Activated T-helper 17 cell treated with anti-CD3 and anti-CD28 coated beads, Interleukin-2, amount 50 U/mL, for 72 hours (primary cell): ENCODE measurements around the gene SURF1. TPM values are rescaled to one million over a fixed set of nuclear protein-coding genes. Genes with fewer than 3 reads are reported as not detected.
"Not testable (repeated sequence)": the region's sequence is repeated elsewhere in the genome, so short reads cannot be mapped to it uniquely, and the experiment has no call there.

Experiments
- ATAC-seq: fragments of 150-1000 bp; cut with Tn5 transposase; replicated peaks from 2 replicates; pipeline ENCODE4 v1.10.0; 2021; ENCODE audit warnings: mild to moderate bottlenecking, moderate library complexity
- H3K27ac Mint-ChIP-seq: one replicate; pipeline ENCODE4 v1.8.0; 2022; ENCODE audit warnings: mixed read lengths
- H3K27me3 Mint-ChIP-seq: one replicate; pipeline ENCODE4 v1.8.0; 2022; ENCODE audit warnings: mixed read lengths
- H3K36me3 Mint-ChIP-seq: one replicate; pipeline ENCODE4 v1.8.0; 2022; ENCODE audit warnings: low read depth, mild to moderate bottlenecking, mixed read lengths
- H3K4me1 Mint-ChIP-seq: one replicate; pipeline ENCODE4 v1.8.0; 2022; ENCODE audit warnings: mixed read lengths
- H3K4me3 Mint-ChIP-seq: one replicate; pipeline ENCODE4 v1.8.0; 2022; ENCODE audit warnings: mild to moderate bottlenecking, mixed read lengths
- H3K9me3 Mint-ChIP-seq: one replicate; pipeline ENCODE4 v1.8.0; 2022; ENCODE audit warnings: mixed read lengths
- total RNA-seq, 2 donors: library from RNA; stranded (reverse); gene quantifications; one replicate each; pipeline ENCODE4 v1.2.3, GENCODE V29; 2022

The SURF1 gene
- total RNA-seq, 2 donors from 2014 or later = 13.9 to 25.4 TPM

DNA sequence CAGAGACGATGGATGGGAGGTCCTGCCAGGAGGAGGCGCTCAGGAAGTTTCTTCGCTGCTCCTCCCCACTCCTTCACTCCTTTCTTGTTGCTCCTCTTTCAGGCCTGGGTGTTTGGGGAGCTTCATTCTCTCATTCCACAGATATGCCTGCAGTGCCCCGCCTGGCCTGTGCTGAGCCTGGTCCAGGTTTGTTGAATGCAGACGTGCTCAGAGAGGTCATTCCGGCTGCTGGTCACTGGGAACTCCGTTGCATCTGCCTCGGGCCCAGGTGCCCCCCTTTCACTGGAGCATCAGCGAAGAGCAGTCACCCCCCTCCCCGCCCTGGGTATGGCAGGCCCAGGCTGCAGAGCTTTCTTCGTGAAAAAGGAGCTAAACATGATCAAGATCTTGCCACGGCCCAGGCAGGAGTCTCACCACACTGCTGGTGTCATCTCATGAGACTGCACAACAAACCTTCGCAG, 35.8 kb downstream of the SURF1 start:
- Mint-ChIP-seq H3K4me3 (no peak overlapping the region), H3K4me1 (no peaks in the 10 kb centered on the region), H3K27me3 (no peaks in the 10 kb centered on the region), H3K36me3 (no peaks in the 10 kb centered on the region), H3K27ac (no peak overlapping the region), H3K9me3 (no peaks in the 10 kb centered on the region)
- no peak for ATAC-seq

DNA sequence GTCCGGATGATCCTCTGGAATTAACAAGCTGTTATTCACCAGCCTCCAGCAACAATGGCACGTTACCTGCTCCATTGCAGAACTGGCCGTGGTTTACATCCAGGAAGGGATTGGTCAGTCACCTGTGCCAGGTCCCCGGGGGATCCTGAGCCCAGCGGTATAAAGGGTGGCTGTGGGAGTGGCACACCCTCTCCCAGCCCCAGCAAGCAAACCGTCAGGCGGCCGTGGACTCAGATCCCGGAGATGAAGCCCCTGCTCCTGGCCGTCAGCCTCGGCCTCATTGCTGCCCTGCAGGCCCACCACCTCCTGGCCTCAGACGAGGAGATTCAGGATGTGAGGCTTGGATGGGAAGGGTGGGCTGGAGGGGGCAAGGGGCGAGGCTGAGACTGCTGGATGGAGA, 38.7 kb downstream of the SURF1 start:
- H3K36me3 Mint-ChIP-seq, H3K27me3 Mint-ChIP-seq, H3K4me1 Mint-ChIP-seq, H3K4me3 Mint-ChIP-seq, ATAC-seq, H3K9me3 Mint-ChIP-seq, H3K27ac Mint-ChIP-seq: not testable (repeated sequence)

DNA sequence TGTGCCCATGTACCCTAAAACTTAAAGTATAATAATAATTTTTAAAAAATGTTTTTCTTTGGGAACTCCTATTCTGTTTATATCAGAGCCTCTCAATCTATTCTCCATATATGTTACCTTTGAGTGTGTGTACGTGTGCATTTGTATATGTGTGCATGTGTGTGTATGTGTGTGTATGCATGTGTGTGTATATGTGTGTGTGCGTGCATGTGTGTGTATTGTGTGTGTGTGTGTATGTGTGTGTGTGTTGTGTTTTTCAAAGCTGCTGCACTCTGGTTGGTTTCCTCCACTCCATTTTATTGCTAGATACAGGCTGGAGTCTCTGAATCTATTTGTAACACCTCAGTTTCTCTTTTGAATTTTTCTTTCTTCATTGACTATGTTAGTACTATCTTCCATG, 40.3 kb downstream of the SURF1 start:
- Mint-ChIP-seq H3K36me3 (no peaks in the 10 kb centered on the region), H3K27ac (no peak overlapping the region), H3K4me1 (no peaks in the 10 kb centered on the region), H3K4me3 (no peak overlapping the region), H3K27me3 (no peaks in the 10 kb centered on the region), H3K9me3 (no peaks in the 10 kb centered on the region)
- no peak for ATAC-seq

DNA sequence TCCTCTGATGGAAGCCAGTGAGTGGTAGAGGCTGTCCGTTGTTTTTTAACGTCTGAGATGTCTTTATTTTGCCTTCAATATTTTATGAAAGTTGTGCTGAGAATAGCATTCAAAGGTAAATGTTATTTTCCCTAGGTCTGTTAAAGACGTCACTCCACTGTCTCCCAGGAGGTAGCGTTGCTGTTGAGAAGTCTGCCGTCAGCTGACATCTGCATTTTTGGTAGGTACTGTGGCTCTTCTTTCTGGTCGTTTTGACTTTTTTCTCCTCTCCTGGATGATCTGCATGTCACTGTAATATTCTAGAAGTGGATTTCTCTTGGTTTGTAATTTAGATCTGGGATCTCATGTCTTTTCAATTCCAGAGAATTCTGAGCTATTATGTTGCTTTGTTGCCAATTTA, 46.7 kb downstream of the SURF1 start:
- Mint-ChIP-seq H3K36me3 (no peaks in the 10 kb centered on the region), H3K27ac (no peak overlapping the region), H3K4me3 (no peak overlapping the region), H3K4me1 (no peaks in the 10 kb centered on the region), H3K9me3 (no peaks in the 10 kb centered on the region), H3K27me3 (peaks cover 21% of the 10 kb centered on the region)
- ATAC-seq = no peak

DNA sequence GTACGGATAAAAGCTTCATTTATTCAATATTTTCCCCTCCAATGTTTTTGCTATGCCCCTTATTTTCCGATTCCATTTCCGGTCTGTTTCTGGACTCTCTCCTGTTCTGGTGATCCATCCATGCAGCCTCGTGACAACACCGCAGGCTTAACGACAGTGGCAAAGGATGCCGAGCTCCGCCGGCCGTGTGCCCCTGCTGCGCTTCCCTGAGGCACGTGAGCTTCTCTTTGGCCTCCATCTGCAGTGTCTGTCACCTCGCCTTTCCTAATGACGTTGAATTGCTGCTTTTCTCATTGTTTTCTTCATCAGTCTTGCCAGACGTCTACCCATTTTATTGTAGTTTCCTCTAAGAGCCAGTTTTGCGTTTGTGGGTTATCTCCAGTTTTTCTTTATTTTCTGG, 49.0 kb downstream of the SURF1 start:
- Mint-ChIP-seq H3K4me1 (no peaks in the 10 kb centered on the region), H3K27me3 (peaks cover 21% of the 10 kb centered on the region), H3K9me3 (no peaks in the 10 kb centered on the region), H3K4me3 (no peak overlapping the region), H3K36me3 (no peaks in the 10 kb centered on the region), H3K27ac (no peak overlapping the region)
- ATAC-seq = no peak

DNA sequence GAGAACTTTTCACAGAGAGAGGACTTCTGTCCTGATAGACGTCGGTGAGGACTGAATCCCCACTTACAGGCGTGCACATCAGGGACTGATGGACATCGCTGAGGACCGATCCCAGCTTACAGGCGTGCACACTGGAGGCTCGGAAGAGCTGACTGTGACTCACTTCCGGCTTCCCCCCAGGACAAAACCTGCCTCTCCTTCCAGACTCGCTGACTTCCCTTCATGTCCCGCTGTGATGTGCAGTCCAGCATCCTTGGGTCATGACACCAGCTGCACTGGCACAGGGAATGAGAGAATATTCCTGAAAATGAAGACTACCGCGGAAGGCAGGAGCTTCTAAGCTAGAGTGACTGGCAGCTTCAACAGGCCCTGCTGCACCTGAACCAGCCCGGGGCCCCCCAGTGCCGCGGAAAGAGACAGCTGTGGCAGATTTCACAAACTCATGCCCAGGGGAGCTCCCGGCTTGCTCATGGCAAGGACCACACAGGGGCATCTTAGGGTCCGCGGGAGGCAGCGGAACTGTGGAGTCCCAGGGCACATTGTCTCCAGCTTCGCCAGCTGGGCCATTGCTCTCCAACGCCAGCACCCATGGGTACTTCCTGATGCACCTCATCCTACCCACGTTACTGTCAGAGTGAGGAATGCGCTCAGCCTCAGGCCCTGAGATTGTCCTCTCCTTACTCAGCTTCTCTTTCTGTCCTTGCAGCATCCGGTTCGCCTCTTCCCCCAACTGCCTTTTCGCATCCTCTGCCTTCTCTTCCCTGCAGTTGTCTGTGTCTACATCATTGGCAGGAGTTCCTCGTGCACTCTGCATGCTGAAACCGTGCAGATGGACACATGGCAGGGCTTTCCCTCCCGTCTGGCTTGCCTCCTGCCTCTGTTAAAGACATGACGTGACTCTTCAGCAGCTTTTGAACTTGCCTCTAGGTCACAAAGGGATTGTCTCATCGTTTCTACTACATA, 49.8 kb downstream of the SURF1 start:
- Mint-ChIP-seq H3K27me3 (peaks cover 21% of the 10 kb centered on the region), H3K36me3 (no peaks in the 10 kb centered on the region), H3K4me1 (no peaks in the 10 kb centered on the region), H3K27ac (no peak overlapping the region), H3K4me3 (no peak overlapping the region), H3K9me3 (no peaks in the 10 kb centered on the region)
- no peak for ATAC-seq

DNA sequence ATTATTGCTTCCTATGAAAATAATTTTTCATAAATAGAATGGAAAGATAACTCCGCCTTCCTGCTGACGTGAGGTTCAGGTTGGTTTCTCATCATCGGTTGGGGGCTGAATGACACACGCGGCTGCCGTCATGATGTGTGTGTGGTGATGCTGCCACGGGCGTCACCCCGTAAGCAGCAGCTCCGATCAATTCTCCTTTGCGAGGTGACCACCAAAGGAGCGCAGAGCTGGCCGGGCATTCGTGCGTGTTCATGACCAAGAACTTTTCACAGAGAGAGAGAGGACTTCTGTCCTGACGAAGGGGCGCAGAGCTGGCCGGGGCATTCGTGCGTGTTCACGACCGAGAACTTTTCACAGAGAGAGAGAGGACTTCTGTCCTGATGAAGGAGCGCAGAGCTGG, 50.6 kb downstream of the SURF1 start:
- no peak overlapping the region for H3K27ac Mint-ChIP-seq
- ATAC-seq = no peak
- H3K4me1 Mint-ChIP-seq = no peaks in the 10 kb centered on the region
- H3K4me3 Mint-ChIP-seq = no peak overlapping the region
- no peaks in the 10 kb centered on the region for H3K9me3 Mint-ChIP-seq
- no peaks in the 10 kb centered on the region for H3K36me3 Mint-ChIP-seq
- H3K27me3 Mint-ChIP-seq = peaks cover 21% of the 10 kb centered on the region

DNA sequence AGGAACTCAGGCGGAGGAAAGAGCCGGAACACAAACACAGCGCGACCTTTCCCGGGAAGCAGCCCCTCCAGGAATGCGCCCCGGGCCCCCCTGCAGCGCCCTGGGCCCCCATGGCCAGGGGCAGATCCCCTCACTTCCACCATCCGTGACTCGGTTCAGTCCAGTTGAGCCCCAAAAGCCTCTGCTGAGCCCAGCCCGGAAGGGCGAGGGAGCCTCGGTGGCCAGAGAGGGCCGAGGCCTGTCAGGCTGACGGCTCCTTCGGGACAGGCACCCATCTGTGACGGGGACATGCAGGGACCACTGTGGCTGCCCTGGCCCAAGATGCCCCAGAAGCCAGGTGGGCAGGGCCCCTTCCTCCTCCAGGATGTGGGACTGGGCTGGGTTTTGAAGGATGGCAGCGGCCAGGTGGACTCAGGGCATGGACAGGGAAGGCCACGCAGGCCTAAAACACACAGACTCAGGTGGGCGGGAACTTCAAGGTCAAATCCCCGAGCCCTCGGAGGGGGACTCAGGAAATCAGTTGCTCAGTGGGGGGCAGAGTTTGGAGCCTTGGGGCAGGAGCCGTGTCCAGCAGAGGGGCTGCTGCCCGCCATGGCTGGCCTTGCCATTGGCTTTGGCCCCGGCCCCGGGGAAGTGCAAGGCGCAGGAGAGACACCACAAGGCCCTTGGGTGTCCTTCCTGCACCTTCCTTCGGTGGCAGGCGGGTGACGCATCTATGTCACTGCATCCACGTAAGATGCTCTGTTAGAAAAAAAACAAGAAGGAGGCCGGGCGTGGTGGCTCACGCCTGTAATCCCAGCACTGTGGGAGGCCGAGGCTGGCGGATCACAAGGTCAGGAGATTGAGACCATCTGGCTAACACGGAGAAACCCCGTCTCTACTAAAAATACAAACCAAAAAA, 51.6 kb downstream of the SURF1 start:
- Mint-ChIP-seq H3K27ac (no peak overlapping the region), H3K4me3 (no peak overlapping the region), H3K36me3 (no peaks in the 10 kb centered on the region), H3K4me1 (no peaks in the 10 kb centered on the region), H3K27me3 (peaks cover 18% of the 10 kb centered on the region), H3K9me3 (no peaks in the 10 kb centered on the region)
- no peak for ATAC-seq

DNA sequence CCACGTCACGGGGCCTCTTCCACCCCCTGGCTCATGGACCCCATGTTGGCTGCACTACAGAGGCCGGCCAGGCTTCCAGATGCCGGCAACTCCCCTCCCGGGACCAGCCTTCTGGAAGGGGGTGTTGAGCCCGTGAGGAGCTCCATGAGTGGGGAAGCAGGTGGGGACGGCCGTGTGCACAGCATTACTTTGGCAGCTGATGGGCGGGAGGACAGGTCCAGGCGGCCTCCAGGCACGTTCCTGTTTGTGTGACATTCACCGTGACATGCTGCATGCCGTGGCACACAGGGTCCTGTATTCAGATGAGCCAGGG, 52.2 kb downstream of the SURF1 start:
- Mint-ChIP-seq H3K9me3 (no peaks in the 10 kb centered on the region), H3K36me3 (no peaks in the 10 kb centered on the region), H3K27ac (no peak overlapping the region), H3K4me1 (no peaks in the 10 kb centered on the region), H3K4me3 (no peak overlapping the region), H3K27me3 (peaks cover 15% of the 10 kb centered on the region)
- no peak for ATAC-seq

DNA sequence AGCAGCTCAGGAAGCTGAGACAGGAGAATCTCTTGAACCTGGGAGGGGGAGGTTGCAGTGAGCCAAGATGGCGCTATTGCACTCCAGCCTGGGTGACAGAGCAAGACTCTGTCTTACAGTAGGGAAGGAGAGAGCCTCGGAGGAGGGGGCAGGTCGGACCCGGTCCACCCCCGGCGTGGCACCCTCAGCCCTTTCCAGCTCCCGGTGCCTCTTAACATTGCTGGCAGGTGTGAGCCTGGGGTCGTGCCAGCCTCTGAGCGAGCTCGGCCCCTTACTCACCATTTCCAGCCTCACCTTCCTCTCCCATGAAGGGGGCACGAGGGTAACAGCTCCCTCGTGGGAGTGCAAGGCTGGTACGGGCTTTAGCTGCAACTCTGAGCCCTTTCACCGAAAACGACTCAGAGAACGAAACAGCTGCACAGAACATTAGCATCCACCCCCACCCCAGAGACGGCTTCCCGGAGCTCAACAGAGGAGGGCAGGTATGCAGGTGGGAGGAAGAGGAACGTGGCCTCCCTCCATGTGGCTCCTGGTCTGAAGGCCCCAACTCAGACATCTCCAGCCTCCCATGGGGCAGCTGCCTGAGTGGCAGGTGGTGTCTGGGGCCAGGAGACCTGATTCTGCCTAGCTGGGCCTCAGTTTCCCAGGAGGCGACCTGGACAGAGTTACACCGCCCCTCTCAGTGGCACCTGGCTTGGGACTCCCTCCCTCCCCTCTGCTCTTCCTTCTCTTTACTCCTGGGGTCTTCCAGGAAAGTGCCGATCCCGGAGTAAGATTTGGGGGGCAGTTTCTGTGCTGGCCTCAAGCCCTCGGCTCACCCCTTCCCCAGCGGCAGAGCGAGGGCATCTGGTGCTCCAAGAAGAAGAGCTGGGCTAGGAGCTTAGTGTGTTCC, 52.8 kb downstream of the SURF1 start:
- Mint-ChIP-seq H3K36me3 (no peaks in the 10 kb centered on the region), H3K9me3 (no peaks in the 10 kb centered on the region), H3K4me3 (no peak overlapping the region), H3K27ac (no peak overlapping the region), H3K4me1 (no peaks in the 10 kb centered on the region), H3K27me3 (peaks cover 12% of the 10 kb centered on the region)
- ATAC-seq = no peak

Other genes with a start within 250 kb of the SURF1 start
- gene RALGDS, start 235.2 kb downstream of the SURF1 start, total RNA-seq = 100 to 1,000 TPM; 101 to 156 TPM
- 1 to 10 TPM; 2.8 to 7.2 TPM for gene GBGT1, start 192.6 kb downstream of the SURF1 start, total RNA-seq
- not detected for gene OBP2B, start 147.2 kb downstream of the SURF1 start, total RNA-seq
- not detected for gene ABO, start 81.3 kb downstream of the SURF1 start, total RNA-seq
- gene SURF6, start 20.3 kb downstream of the SURF1 start, total RNA-seq = 10 to 100 TPM; 17.4 to 26.3 TPM
- 10 to 100 TPM; 21.3 to 29.9 TPM for gene MED22, start 8.4 kb downstream of the SURF1 start, total RNA-seq
- 1,000 to 10,000 TPM; 3,005 to 3,350 TPM for gene RPL7A, start 8.3 kb downstream of the SURF1 start, total RNA-seq
- gene SURF2, start 63 bp upstream of the SURF1 start, total RNA-seq = 10 to 100 TPM in 1 of 2 donors, 1 to 10 TPM in 1; 7.0 to 17.3 TPM
- gene SURF4, start 19.6 kb upstream of the SURF1 start, total RNA-seq = 100 to 1,000 TPM; 315 to 380 TPM
- gene STKLD1, start 19.9 kb upstream of the SURF1 start, total RNA-seq = under 1 TPM in 1 of 2 donors, not detected in 1; 0.77 TPM
- gene REXO4, start 61.5 kb upstream of the SURF1 start, total RNA-seq = 10 to 100 TPM; 26.1 to 36.5 TPM
- 1 to 10 TPM; 1.2 to 3.9 TPM for gene ADAMTS13, start 65.9 kb upstream of the SURF1 start, total RNA-seq
- 1 to 10 TPM in 1 of 2 donors, under 1 TPM in 1; 0.41 to 3.0 TPM for gene CACFD1, start 103.5 kb upstream of the SURF1 start, total RNA-seq
- 1 to 10 TPM; 1.2 to 1.4 TPM for gene SLC2A6, start 122.6 kb upstream of the SURF1 start, total RNA-seq
- not detected for gene MYMK, start 168.5 kb upstream of the SURF1 start, total RNA-seq
- gene ADAMTSL2, start 178.2 kb upstream of the SURF1 start, total RNA-seq = not detected